HCT116 (cell line): ENCODE data around the gene RIMOC1. TPM values are rescaled to one million over a fixed set of nuclear protein-coding genes. Genes with fewer than 3 reads are reported as not detected.

Experiments used
- ATAC-seq: fragments of 200-7000 bp; cut with Tn5 transposase; 2 replicates; pipeline ENCODE4 v1.9.1; 2020; ENCODE audit warnings: mild to moderate bottlenecking, moderate library complexity
- BruUV-seq: library from RNA; stranded (reverse); fragments of 400-500 nt; replicated peaks from 2 replicates; lab custom pipeline; 2021; lab: Mats Ljungman, UMichigan
- CTCF ChIA-PET: fragments of 300-600 bp; sonication (Branson Sonifier 250); formaldehyde crosslinking; loops from one replicate; lab custom pipeline; 2021; ENCODE audit warnings: antibody characterized with exemption; lab: Charles Lee
- POLR2A ChIA-PET: fragments of 300-600, 350-600 bp; sonication (Branson Sonifier 250); formaldehyde crosslinking; loops from one replicate; lab custom pipeline; 2021; ENCODE audit warnings: antibody characterized with exemption; lab: Charles Lee
- RAD21 ChIA-PET, 2 experiments: fragments of 300-600 bp; sonication (Branson Sonifier 250); formaldehyde crosslinking; loops; one replicate each; lab custom pipeline; 2023; ENCODE audit warnings: low total read pairs in 2 of 2; ENCODE audit not compliant: uncharacterized antibody in 2 of 2, unreplicated experiment in 2 of 2, low non-redundant PET in 1 of 2; lab: Charles Lee
- DNase-seq: peaks from one replicate; pipeline ENCODE4 v3.0.0-alpha.2; 2010; ENCODE audit warnings: low read depth, low spot score
- H2AFZ ChIP-seq: fragments of 200-600 bp; shearing (Covaris generic), sonication (generic); 2 replicates; pipeline ENCODE4 v1.6.1; 2017; ENCODE audit warnings: low read depth, mixed run types, mixed read lengths, antibody characterized with exemption, low read length; ENCODE audit not compliant: poor library complexity, severe bottlenecking
- H3K27ac ChIP-seq: 2 replicates; pipeline ENCODE4 v1.5.1; 2012; ENCODE audit warnings: low read depth, low read length
- H3K27me3 ChIP-seq: fragments of 200-600 bp; sonication (generic); 2 replicates; pipeline ENCODE4 v1.6.1; 2016; ENCODE audit warnings: mixed run types, low read length, mixed read lengths; ENCODE audit not compliant: insufficient read depth
- H3K36me3 ChIP-seq, 2 experiments: fragments of 200-500 bp in 1 of 2; fragments of 200-600 bp in 1 of 2; sonication (Bioruptor generic) in 1 of 2; sonication (generic) in 1 of 2; 2 replicates each; pipeline versions ENCODE4 v1.5.1 to v1.6.1; 2014 to 2016; ENCODE audit warnings: low read length in 2 of 2, inconsistent platforms in 1 of 2, mixed read lengths in 1 of 2, mixed run types in 1 of 2; ENCODE audit not compliant: insufficient read depth in 2 of 2, control insufficient read depth in 1 of 2
- H3K4me1 ChIP-seq, 2 experiments: fragments of 200-600 bp in 1 of 2; sonication (generic) in 1 of 2; 2 replicates each; pipeline versions ENCODE4 v1.5.1 to v1.6.1; 2012 to 2017; ENCODE audit warnings: low read length in 2 of 2, inconsistent platforms in 1 of 2, mild to moderate bottlenecking in 1 of 2, mixed read lengths in 1 of 2, mixed run types in 1 of 2, moderate library complexity in 1 of 2; ENCODE audit not compliant: insufficient read depth in 2 of 2, control insufficient read depth in 1 of 2
- H3K4me2 ChIP-seq: fragments of 200-600 bp; sonication (generic); 2 replicates; pipeline ENCODE4 v1.6.1; 2017; ENCODE audit warnings: mixed run types, low read length, mixed read lengths
- H3K4me3 ChIP-seq, 2 experiments: fragments of 200-600 bp in 1 of 2; sonication (generic) in 1 of 2; replicated peaks in 1 of 2; 2 replicates each; pipeline ENCODE4 v1.5.1; 2011 to 2016; ENCODE audit warnings: low read length in 2 of 2, control low read depth in 1 of 2, low read depth in 1 of 2, mild to moderate bottlenecking in 1 of 2, mixed read lengths in 1 of 2, mixed run types in 1 of 2
- H3K79me2 ChIP-seq: fragments of 200-600 bp; sonication (generic); 2 replicates; pipeline ENCODE4 v1.6.1; 2017; ENCODE audit warnings: mild to moderate bottlenecking, mixed run types, low read length, moderate library complexity, mixed read lengths; ENCODE audit not compliant: insufficient read depth
- H3K9ac ChIP-seq: fragments of 200-600 bp; sonication (generic); 2 replicates; pipeline ENCODE4 v1.6.1; 2016; ENCODE audit warnings: low read length, mixed read lengths
- H3K9me2 ChIP-seq: fragments of 200-600 bp; sonication (generic), shearing (Covaris generic); 2 replicates; pipeline ENCODE4 v1.6.1; 2017; ENCODE audit warnings: mixed run types, mild to moderate bottlenecking, moderate library complexity; ENCODE audit not compliant: insufficient read depth
- H3K9me3 ChIP-seq, 2 experiments: fragments of 200-500 bp in 1 of 2; fragments of 200-600 bp in 1 of 2; sonication (Bioruptor generic) in 1 of 2; sonication (generic) in 1 of 2; 2 replicates each; pipeline ENCODE4 v1.6.1; 2014 to 2017; ENCODE audit warnings: low read length in 2 of 2, mixed read lengths in 2 of 2, inconsistent platforms in 1 of 2, low read depth in 1 of 2, mild to moderate bottlenecking in 1 of 2, mixed run types in 1 of 2, moderate library complexity in 1 of 2; ENCODE audit not compliant: control insufficient read depth in 1 of 2, insufficient read depth in 1 of 2
- H4K20me1 ChIP-seq: fragments of 200-600 bp; sonication (generic), shearing (Covaris generic); 2 replicates; pipeline ENCODE4 v1.6.1; 2017; ENCODE audit warnings: mixed run types, mild to moderate bottlenecking, moderate library complexity; ENCODE audit not compliant: insufficient read depth
- CBX3 ChIP-seq: IDR thresholded peaks from 2 replicates; pipeline ENCODE4 v1.6.1; 2012; ENCODE audit warnings: low read depth
- ELF1 ChIP-seq: IDR thresholded peaks from 2 replicates; pipeline ENCODE4 v1.6.1; 2012; ENCODE audit warnings: low read depth, borderline replicate concordance
- EZH2 ChIP-seq: fragments of 200-600 bp; sonication (generic); IDR thresholded peaks from 2 replicates; pipeline ENCODE4 v1.6.1; 2017; ENCODE audit warnings: antibody characterized with exemption, mixed run types
- EZH2phosphoT487 ChIP-seq: fragments of 200-600 bp; IDR thresholded peaks from 2 replicates; pipeline ENCODE4 v1.6.1; 2018; ENCODE audit warnings: antibody characterized with exemption, borderline replicate concordance
- POLR2A ChIP-seq: IDR thresholded peaks from 2 replicates; pipeline ENCODE4 v1.7.0; 2011; ENCODE audit warnings: borderline replicate concordance; ENCODE audit not compliant: insufficient read depth, insufficient read length; ENCODE audit errors: extremely low read depth
- RAD21 ChIP-seq: IDR thresholded peaks from 2 replicates; pipeline ENCODE4 v1.6.1; 2012; ENCODE audit warnings: low read depth, mild to moderate bottlenecking
- REST ChIP-seq: IDR thresholded peaks from 2 replicates; pipeline ENCODE4 v1.6.1; 2012; ENCODE audit warnings: low read depth
- YY1 ChIP-seq: IDR thresholded peaks from 2 replicates; pipeline ENCODE4 v1.6.1; 2011; ENCODE audit warnings: low read length, low read depth, moderate library complexity, mild to moderate bottlenecking; ENCODE audit not compliant: insufficient replicate concordance; ENCODE audit errors: extremely low read depth
- ZBTB33 ChIP-seq: IDR thresholded peaks from 2 replicates; pipeline ENCODE4 v1.6.1; 2011; ENCODE audit warnings: mild to moderate bottlenecking, low read length, moderate library complexity; ENCODE audit not compliant: insufficient replicate concordance; ENCODE audit errors: extremely low read depth
- ZFX ChIP-seq: fragments of 450-650 bp; IDR thresholded peaks from 2 replicates; pipeline ENCODE4 v1.6.1; 2017
- intact Hi-C: fragments of 100-400 bp; cut with micrococcal nuclease; formaldehyde crosslinking; loops from 2 replicates; pipeline ENCODE4 v1.10.0; 2022
- total RNA-seq: library from RNA; stranded (reverse); gene quantifications from one replicate; pipeline ENCODE4 v1.2.1, GENCODE V29; 2021; ENCODE audit not compliant: unreplicated experiment

RIMOC1 gene
- total RNA-seq, 1 experiment from 2014 or later = 28.2 TPM

- H3K79me2 ChIP-seq = no peaks in the 10 kb centered on the region
- CTCF ChIA-PET = no interaction called here
These were observed 12.1 kb upstream of the RIMOC1 start for GRCh38 chr5:41892031-41892430.

GRCh38 chr5:41893074-41893851 lies 10.9 kb upstream of the RIMOC1 start:
- no peaks in the 10 kb centered on the region for H3K79me2 ChIP-seq
- H4K20me1 ChIP-seq = no peaks in the 10 kb centered on the region
- H3K9me3 ChIP-seq = no peaks in the 10 kb centered on the region
- ChIA-PET CTCF (no interaction called here), POLR2A (no interaction called here), RAD21 (no interaction called here)
- H3K36me3 ChIP-seq = no peaks in the 10 kb centered on the region
- H3K4me2 ChIP-seq = no peak overlapping the region
- no peak overlapping the region for H3K9ac ChIP-seq
- DNase-seq (no peak), ATAC-seq (no peak)
- no peak overlapping the region for H3K4me3 ChIP-seq
- H3K27ac ChIP-seq = no peak overlapping the region
- intact Hi-C loops = no loop called here
- no peaks in the 10 kb centered on the region for H3K9me2 ChIP-seq
- peaks cover 12% of the 10 kb centered on the region; the same call in 1 of the 2 replicates for H3K27me3 ChIP-seq
- H2AFZ ChIP-seq = no peak overlapping the region
- TF ChIP-seq EZH2 = no peak
- no peak for TF ChIP-seq POLR2A
- TF ChIP-seq RAD21 = no peak
- TF ChIP-seq REST = no peak
- TF ChIP-seq CBX3 = no peak
- no peak for TF ChIP-seq ELF1
- no peak for TF ChIP-seq ZBTB33
- no peak for TF ChIP-seq EZH2phosphoT487
- TF ChIP-seq ZFX = no peak
- no peak for TF ChIP-seq YY1
- no peaks in the 10 kb centered on the region for H3K4me1 ChIP-seq
- no TSS peak for BruUV-seq

More at GRCh38 chr5:41892031-41892430, 12.1 kb upstream of the RIMOC1 start:
- no TSS peak for BruUV-seq
- H3K9ac ChIP-seq = no peak overlapping the region
- H3K9me2 ChIP-seq = no peaks in the 10 kb centered on the region; the same call in 1 of the 2 replicates
- H2AFZ ChIP-seq = no peak overlapping the region
- intact Hi-C loops = no loop called here
- ATAC-seq (no peak), DNase-seq (no peak)
- no peak overlapping the region for H3K27ac ChIP-seq
- H4K20me1 ChIP-seq = no peaks in the 10 kb centered on the region
- H3K9me3 ChIP-seq = no peaks in the 10 kb centered on the region
- no peaks in the 10 kb centered on the region for H3K4me1 ChIP-seq
- no peak overlapping the region for H3K4me3 ChIP-seq
- no peak overlapping the region for H3K4me2 ChIP-seq
- no peak for TF ChIP-seq POLR2A
- TF ChIP-seq, all 23 proteins: peak for 0
- Histone ChIP-seq H3K36me3 (no peaks in the 10 kb centered on the region), H3K27me3 (peaks cover 9% of the 10 kb centered on the region; the same call in 1 of the 2 replicates)
- ChIA-PET RAD21 (no interaction called here), POLR2A (no interaction called here)
